ENCODE data around the gene FAM170B. TPM values are rescaled to one million over a fixed set of nuclear protein-coding genes. Genes with fewer than 3 reads are reported as not detected.

Gene FAM170B
- total and polyA plus RNA-seq, 7 donors: 0.01 TPM; not detected in 6

DNA sequence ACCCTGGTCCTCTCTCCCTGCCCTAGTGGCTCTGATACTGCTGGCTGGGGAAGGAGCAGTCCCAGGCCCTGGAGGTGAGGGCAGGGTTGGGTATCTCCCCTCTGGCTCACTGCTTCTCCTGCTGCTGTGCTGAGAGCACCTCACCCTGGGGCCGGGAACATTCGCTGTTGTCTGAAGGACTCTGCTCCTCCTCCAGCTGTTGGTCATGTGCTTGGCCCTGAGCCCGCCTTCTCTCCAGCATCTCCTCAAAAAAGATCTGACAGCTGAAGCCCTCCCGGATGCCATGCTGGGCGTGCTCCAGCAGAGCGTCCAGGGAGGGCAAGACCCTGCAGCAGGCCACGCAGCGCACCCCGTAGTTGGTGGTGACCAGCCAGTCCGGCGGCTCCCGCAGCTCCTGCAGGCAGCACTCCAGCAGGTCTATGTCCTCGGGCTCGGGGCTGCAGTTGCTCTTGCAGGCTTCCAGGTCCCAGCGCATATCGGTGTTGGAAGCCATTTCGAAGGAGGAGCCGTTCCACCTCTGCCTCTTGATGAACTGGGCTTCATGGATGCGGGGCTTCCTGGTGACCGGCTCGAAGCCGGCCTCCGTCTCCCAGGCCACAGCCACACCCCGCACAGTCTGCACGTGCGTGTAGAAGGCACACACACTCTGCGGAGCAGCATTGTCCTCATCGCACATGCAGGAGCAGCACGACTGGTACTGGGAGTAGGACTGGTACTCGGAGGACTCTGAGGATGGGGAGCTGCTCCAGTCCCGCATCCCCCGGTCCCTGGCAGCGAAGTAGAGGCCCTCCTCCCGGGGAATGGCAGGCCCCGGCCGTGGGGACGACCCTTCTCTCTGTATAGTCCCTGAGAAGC is 2.1 kb downstream of the FAM170B start:
- peaks cover 4% of the 10 kb centered on the region for H3K9me3 ChIP-seq
- intact Hi-C loops (cut with DNase I): no loop called here
- peaks cover 0 to 6% (median 2%) of the 10 kb centered on the region in 3 donors for H3K27me3 ChIP-seq (ENCODE audit: insufficient read depth in 3 of 3, low read length in 2 of 3)
- 39 to 51% (median 40%) methylated on average over 37 of the region's 37 CpGs for WGBS, 3 donors
- peak overlapping the region; percentile 22 for H3K4me3 ChIP-seq
- TF ChIP-seq, protein P1, sequence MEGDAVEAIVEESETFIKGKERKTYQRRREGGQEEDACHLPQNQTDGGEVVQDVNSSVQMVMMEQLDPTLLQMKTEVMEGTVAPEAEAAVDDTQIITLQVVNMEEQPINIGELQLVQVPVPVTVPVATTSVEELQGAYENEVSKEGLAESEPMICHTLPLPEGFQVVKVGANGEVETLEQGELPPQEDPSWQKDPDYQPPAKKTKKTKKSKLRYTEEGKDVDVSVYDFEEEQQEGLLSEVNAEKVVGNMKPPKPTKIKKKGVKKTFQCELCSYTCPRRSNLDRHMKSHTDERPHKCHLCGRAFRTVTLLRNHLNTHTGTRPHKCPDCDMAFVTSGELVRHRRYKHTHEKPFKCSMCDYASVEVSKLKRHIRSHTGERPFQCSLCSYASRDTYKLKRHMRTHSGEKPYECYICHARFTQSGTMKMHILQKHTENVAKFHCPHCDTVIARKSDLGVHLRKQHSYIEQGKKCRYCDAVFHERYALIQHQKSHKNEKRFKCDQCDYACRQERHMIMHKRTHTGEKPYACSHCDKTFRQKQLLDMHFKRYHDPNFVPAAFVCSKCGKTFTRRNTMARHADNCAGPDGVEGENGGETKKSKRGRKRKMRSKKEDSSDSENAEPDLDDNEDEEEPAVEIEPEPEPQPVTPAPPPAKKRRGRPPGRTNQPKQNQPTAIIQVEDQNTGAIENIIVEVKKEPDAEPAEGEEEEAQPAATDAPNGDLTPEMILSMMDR (IDR thresholded peaks at IDR 0.05): no peak
- no peak overlapping the region for H3K27ac ChIP-seq
- H3K4me1 ChIP-seq: no peaks in the 10 kb centered on the region
- ATAC-seq (peak in 2 of 4 donors; percentile 47 to 48), DNase-seq (no peak)
- H3K36me3 ChIP-seq (ENCODE audit: insufficient read depth in 1 of 2, low read depth in 1 of 2): no peaks in the 10 kb centered on the region

DNA sequence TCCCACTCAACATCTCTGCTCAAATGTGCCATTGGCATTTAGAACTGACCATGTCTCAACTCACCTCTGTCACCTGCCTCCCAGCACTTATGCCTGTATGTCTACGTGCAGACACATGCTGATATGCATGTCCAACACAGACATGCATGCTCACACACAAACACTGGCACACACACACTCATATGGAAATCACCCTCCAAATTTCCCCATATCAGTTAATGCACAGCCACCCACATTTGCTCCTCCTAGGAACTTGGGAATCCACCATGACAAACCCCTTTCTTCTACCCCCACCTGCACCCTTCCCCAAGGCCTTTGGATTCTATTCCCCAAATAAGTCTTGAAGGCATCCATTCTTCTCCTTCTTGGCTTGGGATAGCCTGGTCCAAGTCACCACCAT is 4.4 kb downstream of the FAM170B start:
- 95 to 100% (median 97%) methylated on average over 1 of the region's 1 CpG for WGBS, 3 donors
- Histone ChIP-seq H3K9me3 (no peaks in the 10 kb centered on the region), H3K4me3 (no peak overlapping the region), H3K4me1 (no peaks in the 10 kb centered on the region), H3K36me3 (ENCODE audit: insufficient read depth in 1 of 2, low read depth in 1 of 2) (no peaks in the 10 kb centered on the region), H3K27me3 (ENCODE audit: insufficient read depth in 3 of 3, low read length in 2 of 3) (peaks cover 0 to 6% (median 0%) of the 10 kb centered on the region in 3 donors), H3K27ac (no peak overlapping the region)
- intact Hi-C loops (cut with DNase I): no loop called here
- ATAC-seq: no peak
- TF ChIP-seq, protein P1 (IDR thresholded peaks at IDR 0.05): no peak
- DNase-seq: no peak

DNA sequence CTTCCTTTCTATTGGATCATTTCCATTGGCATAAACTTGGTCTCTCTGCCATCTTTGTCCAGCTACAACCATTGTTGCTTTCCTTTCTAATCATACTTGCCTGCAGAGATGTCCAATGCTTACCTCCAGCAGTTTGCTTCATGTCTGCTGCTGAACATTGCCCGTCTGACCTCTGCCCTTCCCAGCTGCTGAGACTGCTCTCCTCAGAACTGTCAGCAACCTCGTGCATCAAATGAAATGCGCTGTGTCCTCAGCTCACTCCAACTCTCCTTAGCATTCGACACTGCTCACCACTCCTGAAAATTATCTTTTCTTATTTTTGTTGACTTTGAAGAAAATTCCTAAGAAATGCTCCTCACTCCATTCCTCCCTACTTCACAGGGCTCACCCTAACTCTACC is 5.0 kb downstream of the FAM170B start:
- 86 to 88% (median 87%) methylated on average over 4 of the region's 4 CpGs for WGBS, 3 donors
- DNase-seq (no peak), ATAC-seq (no peak)
- Histone ChIP-seq H3K4me3 (no peak overlapping the region), H3K27me3 (ENCODE audit: insufficient read depth in 3 of 3, low read length in 2 of 3) (peaks cover 0 to 6% (median 0%) of the 10 kb centered on the region in 3 donors), H3K4me1 (no peaks in the 10 kb centered on the region), H3K36me3 (ENCODE audit: insufficient read depth in 1 of 2, low read depth in 1 of 2) (no peaks in the 10 kb centered on the region), H3K27ac (no peak overlapping the region), H3K9me3 (peaks cover 3% of the 10 kb centered on the region)
- intact Hi-C loops (cut with DNase I): no loop called here
- TF ChIP-seq, protein P1 (IDR thresholded peaks at IDR 0.05): no peak

DNA sequence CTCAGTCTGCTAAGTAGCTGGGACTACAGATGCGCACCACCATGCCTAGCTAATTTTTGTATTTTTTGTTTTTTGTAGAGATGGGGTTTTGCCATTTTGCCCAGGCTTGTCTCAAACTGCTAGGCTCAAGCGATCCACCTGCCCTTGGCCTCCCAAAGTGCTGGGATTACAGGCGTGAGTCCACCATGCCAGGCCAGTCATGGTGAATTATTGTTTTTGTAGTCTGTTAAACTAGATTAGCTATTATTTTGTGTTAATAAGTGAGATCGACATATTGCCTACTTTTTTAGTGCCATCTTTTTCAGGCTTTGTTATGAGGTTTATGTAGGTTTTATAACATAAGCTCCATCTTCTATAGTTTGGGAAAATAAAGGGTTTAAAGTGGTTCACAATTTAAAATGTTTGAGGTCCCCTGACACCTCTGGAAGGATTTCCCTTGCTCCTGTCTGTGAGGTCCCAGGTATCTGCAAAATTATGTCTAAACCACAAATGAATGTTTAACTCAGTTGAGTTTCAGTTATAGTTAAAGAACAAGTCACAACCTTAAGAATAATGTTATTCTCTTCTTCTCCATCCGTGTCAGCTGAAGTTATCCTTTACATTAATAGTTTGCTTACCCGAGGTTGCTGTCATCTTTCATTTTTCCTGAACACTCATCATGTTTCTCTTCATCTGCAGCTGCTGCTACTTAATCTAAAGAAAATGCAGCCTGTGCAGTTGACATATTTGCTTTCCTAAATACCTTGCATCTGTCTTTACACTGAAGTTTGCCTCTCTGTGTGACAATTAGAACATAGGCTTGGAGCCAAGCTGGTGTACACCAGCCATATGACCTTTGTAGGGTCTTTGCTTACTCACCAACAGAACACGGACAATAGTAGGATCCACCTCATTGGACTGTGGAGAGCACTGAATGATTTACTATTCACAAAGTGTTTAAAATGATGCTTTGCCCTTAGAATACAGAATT is 9.6 kb downstream of the FAM170B start:
- peaks cover 3% of the 10 kb centered on the region for H3K9me3 ChIP-seq

More for the DNA sequence above, 9.6 kb downstream of the FAM170B start:
- ATAC-seq (no peak), DNase-seq (no peak)
- intact Hi-C loops (cut with DNase I): no loop called here
- Histone ChIP-seq H3K27me3 (ENCODE audit: insufficient read depth in 3 of 3, low read length in 2 of 3) (no peaks in the 10 kb centered on the region), H3K36me3 (ENCODE audit: insufficient read depth in 1 of 2, low read depth in 1 of 2) (no peaks in the 10 kb centered on the region), H3K27ac (no peak overlapping the region), H3K4me1 (no peaks in the 10 kb centered on the region), H3K4me3 (no peak overlapping the region)
- 59 to 73% (median 61%) methylated on average over 7 of the region's 7 CpGs for WGBS, 3 donors
- TF ChIP-seq, protein P1 (IDR thresholded peaks at IDR 0.05): no peak
